Measurements from ENCODE around the gene ROBO1.
A peak's percentile ranks its signal among the peaks of the same experiment; 100 is the strongest.
"Not testable (repeated sequence)": the region's sequence is repeated elsewhere in the genome, so short reads cannot be mapped to it uniquely, and the experiment has no call there.

ROBO1 gene

GRCh38 chr3:79366414-79366813, 401.4 kb downstream of the ROBO1 start:
- no peak for DNase-seq

- DNase-seq, result no peak
These were observed 403.0 kb downstream of the ROBO1 start for GRCh38 chr3:79364784-79365183.

- no peak for DNase-seq
These were observed 405.1 kb downstream of the ROBO1 start for GRCh38 chr3:79362571-79363270.

GRCh38 chr3:79361748-79362378, 405.9 kb downstream of the ROBO1 start:
- peak; percentile 31 for DNase-seq

GRCh38 chr3:79358327-79358726, 409.5 kb downstream of the ROBO1 start:
- DNase-seq, result no peak

GRCh38 chr3:79354179-79354688, 413.6 kb downstream of the ROBO1 start:
- DNase-seq, result no peak

- DNase-seq, result no peak
These were observed 416.1 kb downstream of the ROBO1 start for GRCh38 chr3:79351699-79352098.

- DNase-seq, result no peak
These were observed 422.6 kb downstream of the ROBO1 start for GRCh38 chr3:79344876-79345871.

GRCh38 chr3:79341961-79342360, 425.8 kb downstream of the ROBO1 start:
- DNase-seq, result no peak

GRCh38 chr3:79339846-79340245, 428.0 kb downstream of the ROBO1 start:
- no peak for DNase-seq

- no peak for DNase-seq
These were observed 430.0 kb downstream of the ROBO1 start for GRCh38 chr3:79337798-79338197.

- DNase-seq, result no peak
These were observed 438.6 kb downstream of the ROBO1 start for GRCh38 chr3:79329154-79329553.

- DNase-seq, result no peak
These were observed 441.2 kb downstream of the ROBO1 start for GRCh38 chr3:79326642-79327041.

GRCh38 chr3:79325833-79326383, 441.9 kb downstream of the ROBO1 start:
- not testable (repeated sequence) for DNase-seq

- DNase-seq, result no peak
These were observed 450.0 kb downstream of the ROBO1 start for GRCh38 chr3:79317551-79318518.

GRCh38 chr3:79314962-79315361, 452.8 kb downstream of the ROBO1 start:
- no peak for DNase-seq

- no peak for DNase-seq
These were observed 453.3 kb downstream of the ROBO1 start for GRCh38 chr3:79314544-79314943.

- DNase-seq, result no peak
These were observed 457.8 kb downstream of the ROBO1 start for GRCh38 chr3:79310016-79310415.

GRCh38 chr3:79306934-79307570, 460.7 kb downstream of the ROBO1 start:
- no peak for DNase-seq

GRCh38 chr3:79299949-79300635, 467.7 kb downstream of the ROBO1 start:
- not testable (repeated sequence) for DNase-seq

All from NCI-H1105 treated with DMSO at 0.1 percent for 48 hours (cell line).